NCI-H146 treated with DMSO at 0.1 percent for 48 hours (cell line): ENCODE results near the gene DYNC1LI1.

Experiments used
- DNase-seq: peaks from one replicate; lab custom pipeline; 2025; ENCODE audit not compliant: unreplicated experiment; lab: John Stamatoyannopoulos, UW

DYNC1LI1 gene

DNA sequence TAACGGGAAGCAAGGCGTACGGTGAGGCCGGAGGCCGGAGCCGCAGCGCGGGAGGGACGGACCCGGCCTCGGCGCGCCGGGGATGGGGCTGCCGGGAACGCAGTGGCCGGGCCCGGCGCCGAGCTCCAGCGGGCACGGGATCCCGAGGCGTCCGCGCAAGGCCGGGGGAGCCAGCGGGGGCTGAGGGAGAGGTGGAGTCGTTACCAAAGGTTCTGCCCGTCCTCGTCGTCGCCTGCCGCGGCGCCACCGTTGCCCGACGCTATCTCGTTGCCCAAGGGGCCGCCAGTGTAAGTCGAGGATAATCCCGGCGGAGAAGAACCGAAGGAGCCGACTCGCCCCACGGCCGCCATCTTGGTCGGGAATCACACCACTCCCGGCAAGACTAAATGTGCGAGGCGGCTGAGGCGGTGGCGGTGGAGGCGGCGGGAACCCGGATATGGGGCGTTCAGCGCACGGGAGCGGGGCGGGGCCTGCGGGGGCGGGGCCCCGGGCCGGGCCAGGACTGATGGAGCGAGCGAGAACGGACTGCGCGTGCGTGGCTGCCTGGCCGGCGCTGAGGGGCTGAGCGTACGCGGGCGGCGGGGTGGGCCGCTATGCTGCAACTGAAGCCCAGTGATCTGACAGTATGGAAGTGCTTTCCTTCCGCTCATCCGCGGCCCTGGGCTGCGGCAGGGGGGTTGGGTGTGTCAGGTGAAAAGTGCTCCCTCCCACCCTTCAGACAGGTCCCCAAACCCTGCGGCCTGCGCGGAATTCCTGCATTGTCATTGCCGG is at the start of gene DYNC1LI1:
Gene DYNC1LI1 (minus strand): TSS at position 438 of the 771 bp plus-strand sequence. CDS start 88 bp downstream, at position 350.
- peak; percentile 72 for DNase-seq

DNA sequence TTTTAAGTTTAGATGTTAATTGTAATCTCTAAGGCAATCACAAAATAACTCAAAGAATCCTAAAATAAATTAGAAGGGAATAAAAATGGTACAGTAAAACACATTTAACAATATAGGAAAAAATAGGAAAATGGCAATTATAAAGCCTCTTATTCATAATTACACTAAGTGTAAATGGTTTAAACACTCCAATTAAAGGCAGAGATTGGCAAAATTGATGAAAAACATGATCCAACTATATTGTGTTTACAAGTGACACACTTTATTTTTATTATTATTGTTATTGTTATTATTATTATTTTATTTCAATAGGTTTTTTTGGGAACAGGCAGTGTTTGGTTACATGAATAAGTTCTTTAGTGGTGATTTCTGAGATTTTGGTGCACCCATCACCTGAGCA is 48.7 kb upstream of the DYNC1LI1 start:
- no peak for DNase-seq

DNA sequence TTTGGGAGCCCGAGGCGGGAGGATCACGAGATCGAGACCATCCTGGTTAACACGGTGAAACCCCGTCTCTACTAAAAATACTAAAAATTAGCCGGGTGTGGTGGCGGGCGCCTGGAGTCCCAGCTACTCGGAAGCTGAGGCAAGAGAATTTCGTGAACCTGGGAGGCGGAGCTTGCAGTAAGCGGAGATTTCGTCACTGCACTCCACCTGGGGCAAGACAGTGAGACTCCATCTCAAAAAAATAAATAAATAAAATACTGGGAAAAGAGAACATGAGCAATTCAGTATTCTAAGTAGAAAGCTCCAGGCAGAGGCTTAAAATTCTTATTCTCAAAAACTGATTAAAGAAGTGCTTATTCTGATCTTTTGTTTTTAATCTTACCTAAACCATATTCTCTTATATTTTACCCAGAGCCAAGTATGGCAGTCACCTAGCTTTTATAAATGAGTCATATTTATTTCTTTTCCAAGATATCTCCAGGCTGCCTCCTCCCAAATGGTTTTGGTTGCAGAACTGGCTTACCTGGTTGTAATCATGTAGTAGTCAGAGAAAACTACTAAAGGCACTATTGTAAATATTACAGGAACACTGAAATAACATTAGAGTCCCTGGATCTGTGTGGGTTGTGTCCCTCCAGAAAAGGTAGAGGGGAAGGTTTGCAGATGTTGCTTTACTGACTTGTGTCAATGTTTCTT is 45.8 kb upstream of the DYNC1LI1 start:
- no peak for DNase-seq

DNA sequence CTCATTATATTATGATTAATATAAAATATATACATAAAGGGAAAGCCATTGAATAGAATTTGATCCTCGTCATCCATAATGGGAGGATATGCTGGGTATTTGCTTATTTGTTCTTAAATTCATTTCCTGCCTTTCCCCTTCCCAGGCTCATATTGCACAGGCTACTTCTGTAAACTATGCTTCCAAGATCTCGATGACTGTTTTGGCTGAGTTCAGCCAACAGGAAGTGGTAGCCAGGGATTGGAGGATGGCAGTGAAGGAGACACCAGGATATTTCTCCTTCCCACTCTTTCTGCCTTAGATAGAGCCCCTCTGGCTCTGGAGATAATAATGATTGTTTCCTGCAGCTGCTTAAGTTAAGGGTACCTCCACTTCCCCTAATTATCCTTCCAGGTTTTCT is 44.3 kb upstream of the DYNC1LI1 start:
- DNase-seq, result no peak

DNA sequence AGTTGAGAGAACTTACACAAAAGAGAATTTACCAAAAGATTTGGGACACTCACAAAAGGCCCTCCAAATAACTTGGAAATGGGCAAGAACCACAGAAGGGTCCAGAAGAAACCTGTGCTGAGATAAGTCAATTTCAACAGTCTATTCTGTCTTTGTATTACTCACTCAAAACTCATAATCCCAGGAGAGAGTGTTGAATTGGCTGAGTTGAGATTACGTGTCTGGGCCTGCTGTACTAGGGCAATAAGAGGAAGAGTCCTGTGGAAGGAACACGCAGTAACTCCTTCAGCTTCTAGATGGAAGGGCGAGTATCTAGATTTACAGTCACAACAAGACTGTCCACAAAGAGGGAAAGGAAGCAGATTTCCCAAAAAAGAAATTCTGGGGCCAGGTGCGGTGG is 42.5 kb upstream of the DYNC1LI1 start:
- no peak for DNase-seq

DNA sequence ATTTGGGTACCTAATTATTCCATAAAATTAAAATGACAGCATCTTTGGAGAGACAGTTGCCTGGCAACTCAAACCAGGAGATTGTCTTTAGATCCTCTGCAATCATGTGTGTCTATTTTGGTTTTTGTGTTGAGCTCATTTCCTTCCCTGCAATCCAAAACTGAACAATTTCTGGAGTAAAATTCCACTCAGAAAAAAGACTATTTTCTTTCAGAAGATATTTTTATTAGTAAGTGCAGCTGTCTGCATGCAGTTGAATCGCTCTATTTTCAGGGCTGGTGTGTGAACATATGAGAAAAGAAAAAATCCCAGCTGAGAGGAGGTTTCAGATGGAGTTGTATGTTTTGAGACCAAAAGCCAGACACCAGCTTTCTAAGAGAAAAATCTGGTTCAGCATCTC is 41.9 kb upstream of the DYNC1LI1 start:
- DNase-seq, result no peak

DNA sequence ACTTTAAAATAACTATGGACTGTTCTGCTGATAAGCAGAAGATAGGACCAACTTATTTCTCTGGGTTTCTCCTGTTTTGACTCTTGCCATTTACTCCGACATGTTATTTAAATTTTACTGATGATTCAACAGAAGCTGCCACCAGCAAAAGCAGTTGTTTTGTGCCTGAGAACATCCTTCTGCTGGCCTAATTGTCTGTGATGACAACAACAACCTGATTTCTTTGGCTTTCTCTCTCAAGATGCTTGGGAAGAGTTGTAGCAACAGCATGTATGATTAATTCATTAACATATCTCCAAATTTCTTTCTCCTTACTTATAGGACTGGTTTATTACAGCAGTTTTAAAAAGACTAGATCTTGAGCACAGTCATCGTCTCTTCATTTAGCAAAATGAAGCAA is 36.9 kb upstream of the DYNC1LI1 start:
- no peak for DNase-seq

DNA sequence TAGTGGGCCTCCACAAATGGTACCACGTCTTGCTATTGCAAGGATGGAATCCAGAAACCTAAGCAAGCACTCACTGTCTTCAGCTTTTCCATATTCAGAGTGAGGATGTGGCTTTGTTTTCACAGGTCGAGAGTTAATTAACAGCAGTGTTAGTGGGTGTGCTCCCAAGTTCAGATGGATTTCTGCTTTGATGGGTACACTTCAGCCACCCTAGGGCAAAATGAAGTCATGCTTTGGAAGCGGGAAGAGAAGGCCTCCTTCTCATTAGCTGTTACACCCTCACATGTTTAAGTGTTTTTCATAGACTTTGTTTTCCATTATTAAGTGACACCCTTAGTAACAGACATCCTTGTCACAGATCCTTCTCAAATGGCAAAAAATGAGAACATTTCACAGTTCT is 36.3 kb upstream of the DYNC1LI1 start:
- no peak for DNase-seq

DNA sequence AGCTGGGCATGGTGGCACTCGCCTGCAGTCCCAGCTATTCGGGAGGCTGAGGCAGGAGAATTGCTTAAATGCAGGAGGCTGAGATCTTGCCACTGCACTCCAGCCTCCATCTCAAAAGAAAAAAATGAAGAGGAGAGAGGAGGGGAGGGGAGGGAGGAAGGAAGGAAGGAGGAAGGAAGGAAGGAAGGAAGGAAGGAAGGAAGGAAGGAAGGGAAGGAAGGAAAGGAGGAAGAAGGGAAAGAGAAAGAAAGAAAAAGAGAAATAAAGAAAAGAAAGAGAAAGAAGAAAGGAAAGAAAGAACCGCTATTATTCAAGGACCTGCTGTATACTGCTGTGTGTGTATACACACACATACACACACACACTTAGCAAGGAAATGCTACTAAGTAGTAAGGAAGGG is 35.6 kb upstream of the DYNC1LI1 start:
- no peak for DNase-seq

DNA sequence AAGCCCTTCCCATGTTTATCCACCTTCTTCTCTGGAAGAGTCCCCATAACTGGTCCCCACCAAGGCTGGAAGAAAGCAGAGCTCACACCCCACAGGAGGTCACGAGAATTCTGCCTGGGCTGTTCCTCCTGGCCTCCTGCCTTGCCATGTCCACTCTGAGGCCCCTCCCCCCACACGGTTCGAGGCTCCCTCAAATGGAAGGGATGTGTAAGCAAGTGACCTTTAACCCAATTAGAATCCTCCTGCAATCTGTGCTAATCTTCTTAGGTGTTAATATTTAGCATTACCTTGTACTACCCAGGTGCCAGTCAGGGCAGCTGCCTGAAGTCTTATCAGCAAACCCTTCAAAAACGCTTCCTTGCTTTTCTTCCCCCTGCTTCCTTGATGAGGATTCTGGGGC is 32.4 kb upstream of the DYNC1LI1 start:
- no peak for DNase-seq

DNA sequence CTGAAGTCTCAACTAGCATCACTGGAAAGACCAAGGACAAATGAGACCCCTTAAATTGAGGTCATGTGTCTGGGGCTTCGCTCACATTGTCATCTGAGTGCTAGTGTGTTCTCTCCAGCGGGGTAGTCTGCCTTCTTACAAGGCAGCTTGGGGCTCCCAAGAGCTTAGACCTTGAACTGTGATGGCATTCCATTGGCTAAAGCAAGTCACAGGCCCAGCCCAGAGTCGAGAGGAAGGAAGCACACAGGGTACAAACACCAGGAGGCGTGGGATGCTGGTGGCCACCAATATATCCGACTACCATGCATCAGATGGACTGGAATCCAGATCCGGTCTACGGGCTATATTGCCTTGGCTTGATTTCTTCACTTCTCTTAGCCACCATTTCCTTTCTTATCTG is 31.5 kb upstream of the DYNC1LI1 start:
- no peak for DNase-seq

DNA sequence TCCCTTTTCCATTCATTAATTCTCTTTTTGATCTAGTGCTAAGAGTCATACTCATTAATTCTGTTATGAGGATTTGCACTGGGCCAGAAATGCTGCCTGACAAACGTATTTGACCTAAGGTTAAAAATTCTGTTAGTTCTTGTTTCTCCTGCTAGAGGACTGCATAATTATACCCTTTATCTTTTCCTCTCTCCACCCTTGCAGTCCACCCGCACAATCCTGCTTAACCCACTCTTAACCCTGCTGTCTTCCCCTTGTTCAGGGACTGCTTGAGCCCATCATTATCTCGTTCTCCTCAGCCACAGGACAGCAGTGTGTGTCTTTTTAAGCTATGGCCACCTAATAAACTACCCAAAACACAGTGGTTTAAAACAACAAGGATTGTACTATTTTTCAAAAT is 31.1 kb upstream of the DYNC1LI1 start:
- no peak for DNase-seq

DNA sequence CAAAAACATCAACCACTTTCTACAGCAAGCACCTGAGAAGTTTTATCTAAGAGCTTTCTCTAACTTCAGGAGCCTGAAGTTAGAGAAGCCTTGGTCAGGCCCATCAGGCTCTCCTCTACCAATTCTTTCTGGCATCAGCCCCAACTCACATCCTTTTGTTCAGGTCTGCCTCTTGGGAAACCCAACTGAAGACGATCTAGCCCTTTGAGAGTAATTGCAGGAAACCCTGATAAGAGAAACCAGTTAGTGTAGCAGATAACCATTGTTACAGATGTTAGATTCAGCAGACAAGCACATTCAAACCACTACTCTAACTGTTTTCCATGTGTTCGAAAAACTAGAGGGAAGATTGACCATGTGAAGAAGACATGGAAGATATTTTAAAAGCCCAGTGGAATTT is 27.0 kb upstream of the DYNC1LI1 start:
- no peak for DNase-seq

DNA sequence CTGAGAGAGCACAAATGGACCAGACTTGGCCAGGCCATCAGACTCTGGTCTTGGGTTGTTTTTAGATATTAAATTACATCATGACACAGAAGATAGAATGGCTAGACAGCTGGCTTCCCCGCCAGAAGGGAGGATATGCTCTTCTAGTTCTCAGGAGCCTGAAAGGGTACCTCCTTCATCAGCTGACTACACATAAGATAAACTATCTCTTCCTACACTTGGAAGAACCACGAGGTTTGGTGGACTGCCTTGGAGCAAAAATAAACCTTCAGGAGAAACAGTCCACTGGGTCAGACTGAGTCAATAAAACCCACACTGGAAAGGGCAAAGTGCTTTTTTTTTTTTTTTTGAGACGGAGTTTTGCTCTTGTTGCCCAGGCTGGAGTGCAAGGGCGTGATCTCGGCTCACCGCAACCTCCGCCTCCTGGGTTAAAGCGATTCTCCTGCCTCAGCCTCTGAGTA is 26.3 kb upstream of the DYNC1LI1 start:
- DNase-seq, result no peak

DNA sequence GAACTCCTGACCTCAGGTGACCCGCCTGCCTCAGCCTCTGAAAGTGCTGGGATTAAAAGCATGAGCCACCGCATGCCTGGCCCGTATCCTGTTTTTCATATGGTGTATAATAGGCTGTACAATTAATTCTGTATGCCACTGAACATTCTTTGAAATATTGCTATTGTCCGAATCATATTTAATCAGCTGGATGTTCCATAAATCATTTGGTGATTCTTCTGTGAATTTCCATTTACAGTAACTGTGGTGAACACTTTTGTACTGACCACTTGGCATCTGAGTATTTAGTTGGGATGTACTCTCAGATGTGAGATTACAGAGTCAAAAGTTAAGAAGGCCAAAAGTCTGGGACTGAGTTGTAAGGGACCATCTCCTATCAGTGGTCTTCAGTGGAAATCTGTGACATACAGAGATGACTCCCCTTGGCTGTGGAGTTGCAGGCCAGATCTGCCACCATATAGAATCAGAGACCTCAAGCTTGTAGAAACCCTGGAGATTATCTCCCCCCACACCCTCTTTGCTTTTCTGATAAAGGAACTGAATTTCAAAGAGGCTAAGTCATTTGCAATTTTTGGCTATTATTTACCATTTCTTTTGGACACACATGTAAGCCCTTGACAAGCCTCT is 25.7 kb upstream of the DYNC1LI1 start:
- no peak for DNase-seq

DNA sequence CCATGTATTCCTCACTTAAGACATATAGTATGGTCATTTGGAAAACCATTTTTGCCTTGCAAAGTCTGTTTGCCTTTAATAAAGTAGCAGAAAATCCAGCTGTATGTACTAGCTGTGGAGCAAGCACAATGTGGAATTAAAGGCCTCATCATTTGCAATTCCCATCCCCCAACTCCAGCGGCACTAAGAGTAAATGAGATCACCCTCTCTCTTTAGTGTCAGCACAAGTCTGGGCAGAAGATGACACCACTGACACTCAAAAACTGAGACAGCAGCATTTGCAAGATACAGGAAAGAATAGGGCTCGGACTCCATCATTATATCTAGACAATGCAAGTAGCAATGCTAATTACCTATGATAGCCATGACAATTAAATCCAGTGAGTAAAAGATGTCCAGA is 24.7 kb upstream of the DYNC1LI1 start:
- DNase-seq, result no peak

DNA sequence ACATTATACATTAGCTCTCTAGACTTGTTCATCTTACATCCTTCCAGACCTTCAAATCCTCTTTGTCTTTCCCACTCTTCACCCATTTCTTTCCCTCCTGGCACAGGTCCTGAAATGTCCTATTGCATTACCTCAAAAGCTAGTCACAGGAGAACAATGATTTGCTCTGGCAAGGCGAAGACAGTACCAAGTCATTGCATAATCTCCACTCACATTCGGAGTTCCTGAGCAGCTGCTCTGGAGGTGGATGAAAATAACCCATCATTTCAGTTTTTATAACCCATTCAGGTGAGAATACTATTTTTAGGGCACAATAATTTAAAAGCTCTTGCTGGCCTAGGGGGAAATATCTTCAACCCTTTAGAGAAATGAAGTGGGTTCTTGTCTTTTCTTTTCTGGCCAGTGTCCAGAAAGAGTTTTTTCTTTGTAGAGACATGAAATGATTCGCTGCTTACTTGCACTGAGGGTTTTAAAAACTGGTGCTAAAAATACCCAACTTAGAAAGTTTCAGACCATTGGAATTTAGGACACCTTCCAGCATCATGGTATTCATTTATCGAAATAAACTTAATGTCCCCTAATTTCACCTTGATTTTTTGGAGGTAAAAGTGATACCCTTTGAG is 23.4 kb upstream of the DYNC1LI1 start:
- DNase-seq, result no peak

DNA sequence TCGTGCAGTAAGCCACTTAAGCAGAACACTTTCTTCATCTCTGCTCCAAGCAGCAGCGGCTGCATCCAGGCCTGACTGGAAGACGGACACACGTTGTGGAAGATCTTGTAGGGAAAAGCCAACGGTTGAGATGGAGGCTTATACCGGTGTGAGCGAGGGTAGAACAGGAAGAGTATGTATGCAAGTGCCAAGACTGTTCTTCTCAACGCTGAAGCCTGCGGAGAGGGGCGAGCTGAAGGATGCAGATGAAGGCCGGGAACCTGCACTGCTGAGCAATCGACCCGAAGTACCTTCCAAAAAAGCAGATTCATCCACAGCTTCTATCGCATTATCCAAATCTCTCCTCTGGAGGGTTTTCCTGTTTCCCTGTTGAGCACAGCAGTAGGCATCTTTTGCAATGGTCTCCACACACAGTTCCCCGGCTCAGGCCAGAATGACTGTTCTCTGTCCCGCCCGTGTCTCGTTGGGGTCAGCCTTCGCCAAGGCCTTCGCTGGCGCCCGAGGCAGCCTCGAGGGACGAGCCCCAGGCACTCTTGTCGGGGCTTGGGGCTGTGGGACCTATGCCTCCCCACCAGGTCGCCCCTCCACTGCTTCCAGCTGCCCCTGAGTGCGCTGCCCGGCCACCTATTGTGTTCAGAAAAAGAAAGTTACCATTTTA is 22.2 kb upstream of the DYNC1LI1 start:
- no peak for DNase-seq

DNA sequence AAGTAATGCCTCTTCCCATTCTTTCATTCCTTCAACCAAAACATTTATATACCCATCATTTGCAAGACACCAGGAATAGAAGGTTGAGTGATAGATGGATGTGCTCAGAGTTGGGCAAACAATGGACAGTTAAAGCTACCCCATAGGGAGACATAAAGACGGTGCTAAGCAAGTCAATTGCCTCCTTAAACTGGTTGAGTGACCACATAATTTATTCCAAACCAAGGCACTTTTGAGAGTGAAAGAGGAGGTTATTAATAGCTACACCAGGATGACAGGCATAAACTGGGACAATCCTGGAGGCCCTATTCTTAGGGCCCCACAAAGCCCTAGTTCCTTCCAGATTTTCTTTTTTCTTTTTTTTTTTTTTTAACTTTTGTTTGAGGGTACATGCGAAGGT is 21.4 kb upstream of the DYNC1LI1 start:
- peak; percentile 16 for DNase-seq

DNA sequence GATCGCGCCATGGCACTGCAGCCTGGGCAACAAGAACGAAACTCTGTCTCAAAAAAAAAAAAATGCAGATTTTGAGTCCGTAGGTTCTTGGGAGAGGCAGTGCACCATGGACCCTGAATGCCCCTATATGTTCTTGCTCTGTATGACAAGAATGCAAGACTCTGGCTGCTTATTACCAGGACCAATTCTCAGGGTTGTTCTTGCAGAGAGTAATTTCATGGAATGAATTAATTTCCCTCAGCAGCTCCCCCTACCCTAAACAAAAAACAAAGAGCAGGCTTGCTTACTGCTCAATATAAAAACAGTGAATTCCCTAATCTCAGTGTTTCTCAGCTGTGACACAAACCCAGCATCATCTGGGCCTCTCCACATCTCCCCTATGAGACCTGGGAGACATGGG is 20.5 kb upstream of the DYNC1LI1 start:
- DNase-seq, result no peak

DNA sequence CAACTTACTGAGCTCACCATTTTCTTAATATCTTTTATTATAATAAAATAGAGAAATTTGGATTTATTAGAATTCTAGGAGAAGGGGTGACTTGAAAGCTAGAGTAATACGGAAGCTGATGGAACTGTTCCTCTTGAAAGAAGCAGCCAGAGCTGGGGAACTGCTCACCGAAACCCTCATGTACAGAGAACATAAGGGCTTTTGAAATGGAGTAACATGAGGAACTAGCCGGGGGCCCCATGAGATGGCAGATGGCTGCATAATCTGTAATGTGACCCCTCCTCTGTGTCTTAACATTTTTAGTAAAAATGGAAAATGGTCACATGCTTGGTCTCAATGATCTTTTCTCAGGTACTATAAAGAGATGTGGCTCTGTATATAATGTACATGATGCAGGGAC is 15.7 kb upstream of the DYNC1LI1 start:
- no peak for DNase-seq
